ENCODE results near the gene SUCO. TPM values are rescaled to one million over a fixed set of nuclear protein-coding genes. Genes with fewer than 3 reads are reported as not detected.

The SUCO gene
- total RNA-seq, 1 donor from 2014 or later, result 120 TPM

GRCh38 chr1:172517081-172517480, 15.9 kb upstream of the SUCO start:
- Mint-ChIP-seq H3K36me3 (no peaks in the 10 kb centered on the region), H3K27ac (no peak overlapping the region), H3K9me3 (no peaks in the 10 kb centered on the region), H3K4me3 (no peak overlapping the region), H3K4me1 (peaks cover 26% of the 10 kb centered on the region), H3K27me3 (ENCODE audit: low read depth) (no peaks in the 10 kb centered on the region)
- no peak for TF ChIP-seq CTCF (IDR thresholded peaks at IDR 0.05; ENCODE audit: unreplicated experiment)
- DNase-seq (ENCODE audit: low spot score in 2 of 2, unreplicated experiment in 2 of 2), result no peak

GRCh38 chr1:172517545-172517944, 15.4 kb upstream of the SUCO start:
- no peak for TF ChIP-seq CTCF (IDR thresholded peaks at IDR 0.05; ENCODE audit: unreplicated experiment)
- Mint-ChIP-seq H3K4me3 (no peak overlapping the region), H3K36me3 (no peaks in the 10 kb centered on the region), H3K9me3 (no peaks in the 10 kb centered on the region), H3K4me1 (peaks cover 23% of the 10 kb centered on the region), H3K27ac (no peak overlapping the region), H3K27me3 (ENCODE audit: low read depth) (no peaks in the 10 kb centered on the region)
- no peak for DNase-seq (ENCODE audit: low spot score in 2 of 2, unreplicated experiment in 2 of 2)

- Mint-ChIP-seq H3K27ac (no peak overlapping the region), H3K4me1 (peaks cover 21% of the 10 kb centered on the region), H3K27me3 (ENCODE audit: low read depth) (no peaks in the 10 kb centered on the region), H3K4me3 (no peak overlapping the region), H3K36me3 (no peaks in the 10 kb centered on the region), H3K9me3 (no peaks in the 10 kb centered on the region)
- no peak for TF ChIP-seq CTCF (IDR thresholded peaks at IDR 0.05; ENCODE audit: unreplicated experiment)
- no peak for DNase-seq (ENCODE audit: low spot score in 2 of 2, unreplicated experiment in 2 of 2)
Measured at GRCh38 chr1:172529304-172529703, 3.6 kb upstream of the SUCO start.

GRCh38 chr1:172530000-172530399, 3.0 kb upstream of the SUCO start:
- no peak for DNase-seq (ENCODE audit: low spot score in 2 of 2, unreplicated experiment in 2 of 2)
- Mint-ChIP-seq H3K4me3 (no peak overlapping the region), H3K27ac (peak overlapping the region; percentile 20), H3K27me3 (ENCODE audit: low read depth) (no peaks in the 10 kb centered on the region), H3K9me3 (no peaks in the 10 kb centered on the region), H3K36me3 (no peaks in the 10 kb centered on the region), H3K4me1 (peaks cover 27% of the 10 kb centered on the region)
- no peak for TF ChIP-seq CTCF (IDR thresholded peaks at IDR 0.05; ENCODE audit: unreplicated experiment)

GRCh38 chr1:172531412-172532182, 1.4 kb upstream of the SUCO start:
- Mint-ChIP-seq H3K4me3 (peak overlapping the region; percentile 89), H3K27me3 (ENCODE audit: low read depth) (no peaks in the 10 kb centered on the region), H3K36me3 (no peaks in the 10 kb centered on the region), H3K4me1 (peaks cover 33% of the 10 kb centered on the region), H3K9me3 (no peaks in the 10 kb centered on the region), H3K27ac (peak overlapping the region; percentile 100)
- DNase-seq (ENCODE audit: low spot score in 2 of 2, unreplicated experiment in 2 of 2), result no peak
- no peak for TF ChIP-seq CTCF (IDR thresholded peaks at IDR 0.05; ENCODE audit: unreplicated experiment)
